GM12892 (cell line): ENCODE measurements around the gene BPIFB2.

Experiments
- DNase-seq: peaks from one replicate; pipeline ENCODE4 v3.0.0; 2011; ENCODE audit not compliant: insufficient read length
- FAIRE-seq: peaks from 2 replicates; lab custom pipeline; 2011; peaks lifted over from hg19 to GRCh38; lab: Jason Lieb, UNC
- POLR2A ChIP-seq: IDR thresholded peaks from 2 replicates; pipeline ENCODE4 v1.6.1; 2011; ENCODE audit warnings: low read depth, low read length, control low read depth
- POLR2AphosphoS5 ChIP-seq: IDR thresholded peaks from 2 replicates; pipeline ENCODE4 v1.6.1; 2011; ENCODE audit warnings: low read depth, low read length, control low read depth
- TAF1 ChIP-seq: IDR thresholded peaks from 2 replicates; pipeline ENCODE4 v1.6.1; 2011; ENCODE audit warnings: low read depth, mild to moderate bottlenecking, control low read depth, low read length, borderline replicate concordance

The BPIFB2 gene

DNA sequence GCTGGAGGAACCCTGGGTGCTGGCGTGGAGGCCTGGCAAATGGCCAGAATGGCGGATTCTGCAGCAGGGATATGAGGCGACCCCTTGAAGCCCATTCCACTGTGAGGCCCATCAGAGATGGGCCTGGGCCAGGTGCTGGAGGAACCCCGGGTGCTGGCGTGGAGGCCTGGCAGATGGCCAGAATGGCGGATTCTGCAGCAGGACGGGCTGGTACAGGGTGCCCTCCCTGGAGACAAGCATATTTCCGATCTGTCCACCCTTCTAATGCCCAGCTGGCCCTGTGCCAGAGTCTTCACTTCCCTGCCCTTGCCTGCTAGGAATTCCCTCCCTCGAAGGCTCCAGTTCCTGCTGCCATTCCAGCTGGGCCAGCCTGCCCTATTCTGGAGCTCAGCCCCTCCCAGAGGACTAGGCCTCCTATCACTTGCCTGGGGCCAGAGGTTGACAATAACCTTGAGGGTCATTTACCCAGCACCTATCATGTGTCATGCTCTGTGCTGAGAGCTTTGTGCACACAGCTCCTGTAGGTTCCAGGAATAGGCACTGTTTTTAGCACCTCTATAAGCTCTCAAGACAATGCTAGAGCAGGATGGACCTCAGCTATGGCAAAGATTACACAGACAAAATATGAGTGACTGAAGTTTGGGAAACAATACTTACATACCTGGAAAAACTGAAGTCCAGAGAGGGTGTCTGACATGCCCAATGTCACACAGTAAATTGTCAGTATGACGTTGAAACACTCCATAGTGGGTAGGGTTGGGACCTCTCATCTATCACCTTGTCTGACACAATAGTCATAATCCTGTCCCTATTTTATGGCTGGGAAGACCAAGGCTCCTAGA is 24.7 kb upstream of the BPIFB2 start:
- TF ChIP-seq POLR2A (no peak), POLR2AphosphoS5 (no peak), TAF1 (no peak)
- FAIRE-seq: no peak
- DNase-seq: no peak

DNA sequence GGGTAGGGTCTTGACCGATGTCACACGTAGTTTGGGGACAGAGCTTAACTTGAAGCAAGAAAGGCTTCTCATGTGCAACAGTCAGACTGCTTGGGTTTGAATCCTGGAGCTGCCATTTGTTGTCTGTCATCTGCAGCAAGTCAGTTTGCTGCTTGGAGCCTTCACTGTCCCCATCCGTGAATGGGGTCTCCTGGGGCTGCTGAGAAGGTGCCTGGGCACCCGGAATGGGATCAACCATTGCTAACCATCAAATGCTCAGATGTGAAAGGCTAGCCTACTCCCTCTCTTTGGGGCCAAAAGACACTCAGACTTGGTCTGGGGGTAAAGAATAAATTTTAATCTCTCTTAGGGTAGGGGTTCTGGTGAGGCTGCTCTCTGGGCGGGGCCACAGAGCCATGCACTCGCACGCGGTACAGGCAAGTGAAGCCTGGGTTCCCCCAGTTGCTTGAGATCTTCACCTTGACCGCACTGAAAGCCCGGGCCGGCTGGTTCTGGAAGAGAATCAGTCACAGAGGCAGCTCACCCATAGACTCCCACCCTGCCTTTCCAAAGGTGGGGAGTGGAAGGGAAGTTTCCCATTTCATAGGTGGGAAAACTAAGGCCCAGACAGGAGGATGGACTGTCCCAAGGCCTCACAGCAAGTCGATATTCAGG is 23.9 kb upstream of the BPIFB2 start:
- TF ChIP-seq TAF1 (no peak), POLR2A (no peak)
- DNase-seq (no peak), FAIRE-seq (no peak)

DNA sequence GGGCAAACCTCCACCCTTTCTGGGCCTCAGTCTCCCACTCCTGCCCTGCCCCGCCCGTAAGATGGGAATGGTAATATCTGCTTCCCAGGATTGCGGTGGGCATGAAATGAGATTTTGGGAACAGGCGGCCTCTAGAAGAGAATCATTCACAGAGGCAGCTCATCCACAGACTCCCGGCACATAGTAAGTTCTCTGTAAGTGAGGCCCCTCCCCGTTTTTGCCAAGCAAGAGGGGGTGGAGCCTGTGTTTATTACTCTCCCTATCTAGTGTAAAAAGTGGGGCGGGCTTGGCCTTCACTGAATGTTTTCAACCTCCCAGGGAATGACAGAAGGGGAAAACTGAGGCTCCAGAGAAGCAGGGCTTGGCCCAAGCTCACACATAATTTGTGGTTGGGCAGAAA is 23.3 kb upstream of the BPIFB2 start:
- FAIRE-seq: no peak
- TF ChIP-seq POLR2AphosphoS5 (no peak), POLR2A (no peak), TAF1 (no peak)
- no peak for DNase-seq

DNA sequence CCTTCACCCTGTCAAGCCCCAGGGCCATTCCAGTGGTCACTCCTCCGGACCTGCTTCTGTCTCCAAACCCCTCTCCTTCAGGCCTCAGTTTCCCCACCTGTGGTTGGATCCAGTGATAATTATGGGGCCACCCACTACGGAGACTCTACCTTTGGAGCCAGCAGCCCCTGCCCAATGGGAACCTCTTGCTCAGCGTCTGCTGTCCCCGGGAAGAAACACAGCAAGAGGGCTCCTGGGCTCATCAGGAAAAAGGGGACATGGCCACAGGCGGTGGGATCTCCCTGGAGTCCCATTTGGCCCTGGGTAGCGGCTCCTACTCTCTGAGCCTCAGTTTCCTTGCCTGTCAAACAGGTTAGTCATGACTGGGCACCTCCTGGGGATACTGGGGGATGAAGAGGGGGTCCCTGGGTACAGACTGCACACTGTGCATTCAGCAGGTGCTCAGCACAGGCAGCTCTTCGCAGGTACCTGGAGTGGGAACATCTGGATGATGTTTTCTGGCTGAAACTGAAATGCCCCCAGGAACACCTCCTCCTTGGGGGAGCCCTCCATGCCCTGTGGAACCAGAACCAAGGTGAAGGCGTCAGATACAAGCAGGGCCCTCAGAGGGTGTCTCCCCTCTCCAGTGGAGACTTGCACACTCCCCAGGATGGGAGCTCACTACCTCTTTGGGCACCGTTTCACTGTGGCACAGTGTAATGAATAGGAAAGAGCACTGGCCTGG is 22.7 kb upstream of the BPIFB2 start:
- TF ChIP-seq POLR2A (no peak), TAF1 (no peak), POLR2AphosphoS5 (no peak)
- DNase-seq (no peak), FAIRE-seq (no peak)

DNA sequence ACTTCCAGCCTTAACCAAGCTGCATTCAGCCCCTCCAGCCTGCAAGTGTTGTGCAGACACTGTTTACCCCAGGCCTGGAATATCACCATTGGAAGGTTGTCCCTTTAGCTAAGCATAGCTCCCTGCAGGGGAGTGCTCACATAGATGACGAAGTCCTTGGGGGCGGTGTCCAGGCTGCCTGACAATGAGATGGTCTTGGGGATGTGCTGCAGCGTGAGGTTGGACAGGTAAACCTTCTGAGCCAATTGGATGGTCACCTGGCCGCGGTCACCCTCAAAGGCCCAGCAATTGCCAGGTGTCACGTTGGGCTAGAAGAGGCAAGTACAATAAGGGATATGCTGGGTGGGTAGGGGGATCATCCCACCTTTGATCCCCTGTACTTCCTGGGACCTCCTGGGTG is 21.9 kb upstream of the BPIFB2 start:
- no peak for DNase-seq
- TF ChIP-seq TAF1 (no peak), POLR2AphosphoS5 (no peak), POLR2A (no peak)
- FAIRE-seq: no peak

DNA sequence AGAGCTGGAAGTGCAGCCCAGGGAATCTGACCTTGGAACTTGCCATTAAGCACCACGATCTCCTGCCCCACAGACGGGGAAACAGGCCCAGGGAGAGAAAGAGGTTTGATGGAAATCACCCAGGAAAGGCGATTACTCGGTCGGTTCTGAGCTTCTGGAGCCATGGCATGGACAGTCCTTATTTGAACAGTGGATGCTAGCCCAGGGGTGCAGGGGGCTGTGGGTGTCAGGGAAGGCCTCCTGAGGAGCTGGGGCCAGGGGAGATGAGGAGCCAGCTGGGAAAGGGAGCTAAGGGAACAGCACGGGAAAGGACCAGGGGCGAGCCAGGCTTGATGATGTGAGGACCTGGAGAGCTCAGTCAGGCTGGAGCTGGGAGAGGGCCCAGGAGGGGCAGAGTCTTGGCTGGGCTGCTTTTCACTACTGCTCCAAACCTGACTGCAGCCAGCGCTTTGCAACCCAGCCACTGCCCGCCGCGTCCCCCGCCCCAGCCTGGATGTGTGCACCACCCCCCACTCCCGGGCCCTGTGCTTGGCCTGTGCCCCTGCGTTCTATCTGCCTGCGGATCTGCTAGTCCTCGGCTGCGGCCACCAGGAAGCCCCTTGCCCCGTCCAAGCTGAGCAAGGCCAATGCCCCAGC is 21.1 kb upstream of the BPIFB2 start:
- DNase-seq (no peak), FAIRE-seq (no peak)
- TF ChIP-seq TAF1: no peak
- no peak for TF ChIP-seq POLR2A
- no peak for TF ChIP-seq POLR2AphosphoS5

DNA sequence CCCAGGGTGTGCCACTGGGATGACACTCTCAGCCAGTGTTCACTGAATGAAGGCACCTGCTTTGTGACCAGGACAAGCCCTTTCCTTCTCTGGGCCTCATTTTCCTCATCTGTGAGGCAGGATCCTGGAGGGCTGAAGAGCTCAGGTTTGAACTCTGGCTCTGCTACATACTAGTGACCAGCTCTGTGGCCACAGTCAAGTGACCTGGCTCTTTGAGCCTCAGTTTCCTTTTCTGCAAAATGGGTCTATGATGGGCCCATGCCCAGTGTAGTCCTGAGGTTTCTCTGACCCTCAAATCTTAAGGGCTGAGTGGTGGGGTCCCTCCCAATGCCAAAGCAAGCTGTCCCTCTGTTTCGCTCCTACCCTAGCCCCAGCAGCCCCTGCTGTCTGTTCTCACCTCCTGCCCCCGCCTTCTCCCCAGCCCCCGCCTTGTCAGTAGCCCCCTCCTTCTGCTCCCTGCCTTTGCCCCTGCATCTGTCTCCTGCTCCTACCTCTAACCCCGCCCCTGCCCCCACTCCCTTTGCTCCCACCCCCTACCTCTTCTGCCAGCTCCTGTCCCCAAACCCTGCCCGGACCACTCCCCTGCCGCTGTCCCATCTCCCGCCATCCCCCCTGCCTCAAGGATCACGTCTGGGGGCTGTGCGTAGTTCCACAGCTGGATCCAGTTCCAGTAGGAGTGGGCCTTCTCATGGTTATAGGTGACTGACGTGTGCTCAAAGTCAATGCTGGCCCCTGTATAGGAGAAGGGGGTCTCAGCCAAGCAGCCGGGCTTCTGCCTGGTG is 20.3 kb upstream of the BPIFB2 start:
- DNase-seq: no peak
- TF ChIP-seq POLR2A (no peak), TAF1 (no peak), POLR2AphosphoS5 (no peak)
- no peak for FAIRE-seq

DNA sequence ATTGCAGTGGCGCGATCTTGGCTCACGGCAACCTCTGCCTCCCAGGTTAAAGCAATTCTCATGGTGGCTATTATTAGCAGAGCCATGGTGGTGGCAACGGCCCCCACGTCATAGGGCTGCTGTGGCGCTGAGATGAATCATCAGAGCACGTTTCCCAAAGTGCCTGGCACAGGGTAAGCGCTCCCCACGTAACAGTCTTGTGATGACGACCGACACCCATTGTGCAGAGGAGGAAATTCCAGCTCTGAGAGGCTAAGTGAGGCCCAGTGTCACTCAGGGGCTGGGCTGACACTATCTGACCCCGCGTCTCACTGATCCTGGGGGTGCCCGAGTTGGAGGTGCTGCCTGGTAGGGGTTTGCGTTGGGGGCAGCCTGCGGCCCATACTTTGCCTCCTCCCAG is 19.5 kb upstream of the BPIFB2 start:
- TF ChIP-seq TAF1: no peak
- TF ChIP-seq POLR2AphosphoS5: no peak
- TF ChIP-seq POLR2A: no peak
- DNase-seq: no peak
- no peak for FAIRE-seq

DNA sequence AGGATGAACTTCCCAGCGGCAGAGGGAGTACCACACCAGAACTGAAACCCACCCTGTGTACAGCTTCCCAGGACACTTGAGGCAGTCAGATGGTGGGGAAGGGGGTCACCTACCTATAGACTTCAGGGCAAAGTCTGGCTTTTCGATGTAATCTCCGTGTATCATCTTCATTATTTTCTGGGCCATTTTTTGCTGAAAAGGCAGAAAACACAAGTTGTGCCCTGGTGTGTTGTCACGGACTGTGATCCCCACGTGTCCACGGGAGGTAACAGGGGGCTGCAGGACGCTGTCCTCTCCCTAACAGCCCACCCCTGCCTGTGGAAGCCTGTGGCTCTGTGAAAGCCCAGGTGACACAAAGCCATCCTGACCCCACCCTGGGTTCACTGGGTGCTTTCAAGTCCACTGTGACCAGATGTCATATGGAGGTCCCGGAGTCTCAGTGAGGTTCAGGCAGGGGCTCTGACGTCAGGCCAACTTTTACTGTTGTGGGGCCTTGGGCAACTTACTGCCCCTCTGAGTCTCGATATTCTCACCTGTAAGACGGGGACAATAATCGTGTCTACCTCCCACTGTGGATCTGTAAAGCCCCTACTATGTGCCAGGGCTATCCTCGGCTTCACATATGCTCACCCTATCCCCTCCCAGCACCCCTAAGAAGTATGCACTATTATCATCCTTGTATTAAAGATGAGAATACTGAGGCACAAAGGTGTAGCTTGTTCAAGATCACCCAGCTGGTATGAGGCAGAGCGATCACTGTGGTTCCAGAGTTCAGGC is 17.8 kb upstream of the BPIFB2 start:
- no peak for TF ChIP-seq TAF1
- TF ChIP-seq POLR2A: no peak
- TF ChIP-seq POLR2AphosphoS5: no peak
- FAIRE-seq: no peak
- DNase-seq: no peak

DNA sequence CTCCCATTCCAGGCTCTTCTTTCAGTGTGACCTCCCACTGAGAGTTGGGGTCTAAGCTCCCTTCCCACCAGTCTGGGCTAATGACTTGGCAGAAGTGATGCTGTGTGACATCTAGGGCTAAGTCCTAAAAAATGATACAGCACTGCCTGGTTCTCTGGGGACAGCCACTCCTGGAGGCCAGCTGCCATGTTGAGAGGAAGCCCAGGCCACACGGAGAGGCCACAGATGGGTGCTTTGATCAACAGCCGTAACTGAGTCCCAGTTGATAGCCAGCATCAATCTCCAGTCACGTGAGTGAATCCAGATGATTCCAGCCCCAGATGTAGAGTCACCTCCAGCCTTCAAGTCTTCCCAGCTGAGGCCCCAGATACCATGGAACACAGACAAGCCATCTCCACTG is 17.1 kb upstream of the BPIFB2 start:
- no peak for TF ChIP-seq POLR2AphosphoS5
- TF ChIP-seq POLR2A: no peak
- TF ChIP-seq TAF1: no peak
- no peak for FAIRE-seq
- DNase-seq: no peak
